Stomach (tissue), 4 donors: ENCODE data around the gene CIRBP.

Experiments used
- CTCF ChIP-seq, 7 experiments: fragments of 450-650 bp in 4 of 7; fragments of 200-600 bp in 3 of 7; sonication (generic) in 3 of 7; IDR thresholded peaks; one replicate each; pipeline ENCODE4 v1.5.1; 2016 to 2019; ENCODE audit warnings: antibody characterized with exemption in 7 of 7, control low read depth in 2 of 7, mild to moderate bottlenecking in 1 of 7
- EP300 ChIP-seq: sonication (generic); formaldehyde crosslinking; IDR thresholded peaks from one replicate; pipeline ENCODE4 v1.6.1; 2017; ENCODE audit warnings: antibody characterized with exemption
- POLR2A ChIP-seq, 4 donors: fragments of 450-650 bp; IDR thresholded peaks; one replicate each; pipeline ENCODE4 v1.6.1; 2016; ENCODE audit warnings: antibody characterized with exemption in 4 of 4, control low read depth in 2 of 4, mild to moderate bottlenecking in 1 of 4, moderate library complexity in 1 of 4

GRCh38 chr19:1231729-1232637 lies 37.1 kb upstream of the CIRBP start:
- TF ChIP-seq CTCF (IDR thresholded peaks at IDR 0.05) (no peak), EP300 (no peak), POLR2A (IDR thresholded peaks at IDR 0.05) (no peak)
